Epidermal melanocyte (primary cell): ENCODE measurements around the gene RASSF1.

Experiments used
- DNase-seq: peaks from one replicate; pipeline ENCODE4 v3.0.0; 2011; ENCODE audit warnings: low spot score; ENCODE audit not compliant: insufficient read length

Gene RASSF1

DNA sequence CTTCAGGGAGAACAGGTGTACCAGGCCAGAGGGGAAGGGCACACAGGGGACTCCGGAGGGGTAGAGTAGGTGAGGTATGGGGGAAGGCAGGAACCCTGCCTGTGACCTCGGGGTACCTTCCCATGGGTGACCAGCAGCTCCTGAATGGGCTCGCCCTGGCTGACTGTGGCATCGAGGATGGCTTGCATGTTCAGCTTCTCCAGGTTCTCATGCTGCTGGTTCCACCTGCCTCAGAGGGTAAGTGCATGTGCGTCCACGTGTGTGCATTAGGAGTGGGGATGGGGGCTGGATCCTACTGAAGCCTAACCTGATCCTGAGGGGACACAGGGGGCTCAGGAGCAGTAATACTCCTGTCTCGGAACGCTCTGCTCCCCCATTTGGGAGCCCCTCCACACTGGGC is 4.4 kb upstream of the RASSF1 start:
- no peak for DNase-seq

- DNase-seq: no peak
Observed at GRCh38 chr3:50342813-50343633, 2.4 kb upstream of the RASSF1 start.

DNA sequence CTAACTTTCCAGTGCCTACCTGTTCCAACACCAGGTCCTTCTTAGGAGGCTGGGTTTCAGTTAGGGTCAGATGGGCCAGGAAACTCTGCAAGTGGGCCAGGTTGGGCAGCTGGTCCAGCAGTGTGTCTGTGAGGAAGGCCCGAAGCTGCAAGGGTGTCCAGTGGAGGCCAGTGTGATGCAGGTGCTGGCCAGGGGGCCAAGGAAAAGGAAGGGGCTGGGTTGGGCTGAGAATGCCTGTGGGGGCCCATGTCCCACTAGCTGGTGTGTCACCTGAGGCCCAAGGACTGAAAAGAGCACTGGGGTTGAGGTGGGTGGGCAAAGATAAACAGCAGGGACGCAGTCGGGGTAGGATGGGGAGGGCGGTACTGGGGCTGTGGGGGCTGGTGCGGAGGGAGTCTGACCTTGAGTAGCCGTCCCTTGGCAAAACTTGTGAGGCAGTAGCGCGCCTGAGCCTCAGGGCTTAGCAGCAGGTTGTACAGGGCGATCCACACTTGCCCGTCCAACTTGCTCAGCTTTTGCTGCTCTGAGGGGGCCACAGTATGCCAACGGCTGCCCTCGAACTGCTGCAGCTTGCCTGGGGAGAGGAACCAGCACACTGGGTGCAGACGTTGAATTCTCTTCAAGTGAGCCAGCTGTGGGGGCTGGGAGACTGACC is 1.5 kb upstream of the RASSF1 start:
- no peak for DNase-seq

GRCh38 chr3:50341537-50341936 is 901 bp upstream of the RASSF1 start:
- no peak for DNase-seq

DNA sequence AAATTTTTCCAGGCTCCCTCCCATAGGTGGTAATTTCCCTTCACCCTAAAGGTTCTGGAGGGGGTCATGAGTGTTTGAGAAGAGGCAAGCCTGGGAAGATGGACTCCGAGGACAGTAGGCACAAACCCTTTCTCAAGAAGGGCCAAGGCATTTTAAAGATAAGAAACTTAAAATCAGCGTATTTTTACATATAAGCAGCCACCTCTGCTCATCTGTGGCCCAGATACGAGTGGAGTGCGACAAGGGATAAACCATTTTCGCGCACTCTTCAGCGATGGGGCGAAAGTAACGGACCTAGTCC is 539 bp downstream of the RASSF1 start:
- DNase-seq: no peak

- DNase-seq: no peak
Observed at GRCh38 chr3:50339485-50340146, 1.0 kb downstream of the RASSF1 start.

DNA sequence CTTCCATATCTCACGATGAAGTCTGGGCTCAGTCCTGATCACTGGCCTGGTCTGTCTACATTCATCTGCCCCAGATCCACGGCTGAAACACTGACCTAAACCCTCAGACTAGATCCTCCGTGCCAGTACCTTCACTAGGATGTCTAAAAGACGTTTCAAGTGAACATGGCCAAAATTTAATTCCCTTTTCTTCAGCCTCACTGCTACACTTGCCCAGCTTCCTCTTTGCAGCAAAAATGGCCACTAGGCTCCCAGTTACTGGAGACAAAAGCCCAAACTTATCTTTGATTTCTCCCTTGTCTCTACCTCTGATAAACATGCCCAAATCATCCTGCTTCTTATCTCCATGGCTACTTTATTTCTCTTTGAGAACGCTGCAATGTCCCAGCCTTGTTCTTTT is 1.7 kb downstream of the RASSF1 start:
- DNase-seq: no peak

DNA sequence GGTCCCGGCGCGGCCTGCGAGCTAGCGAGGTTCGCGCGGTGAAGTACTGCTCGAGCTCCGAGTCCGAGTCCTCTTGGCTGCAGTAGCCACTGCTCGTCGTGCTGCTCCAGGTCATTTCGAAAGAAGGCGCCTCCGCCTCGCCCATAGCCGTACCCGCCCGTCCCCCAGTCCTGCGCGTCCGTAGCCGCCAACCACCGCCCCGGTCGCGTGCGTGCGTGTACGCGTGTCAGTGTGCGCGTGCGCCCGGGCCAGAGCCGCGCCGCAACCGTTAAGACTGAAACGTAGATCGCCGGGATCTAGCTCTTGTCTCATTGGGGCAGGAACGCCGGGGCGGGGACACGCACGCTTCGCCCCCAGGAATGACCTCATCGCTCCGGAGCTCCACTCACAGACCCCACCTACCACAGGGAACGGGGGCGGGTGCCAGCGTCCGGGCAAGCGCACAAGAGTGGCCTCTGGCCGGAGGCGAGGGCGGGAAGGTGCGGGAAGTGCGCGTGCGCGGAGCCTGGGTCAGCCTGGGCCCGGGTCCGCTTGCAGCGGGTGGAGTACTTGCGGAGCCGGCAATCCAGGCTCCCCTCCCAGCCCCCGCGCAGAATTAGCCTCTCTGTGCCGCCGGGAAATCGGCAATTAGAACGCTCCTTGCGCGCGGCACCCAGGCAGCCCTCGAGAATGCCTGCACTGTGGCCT is 3.3 kb downstream of the RASSF1 start:
- peak; percentile 99 for DNase-seq

DNA sequence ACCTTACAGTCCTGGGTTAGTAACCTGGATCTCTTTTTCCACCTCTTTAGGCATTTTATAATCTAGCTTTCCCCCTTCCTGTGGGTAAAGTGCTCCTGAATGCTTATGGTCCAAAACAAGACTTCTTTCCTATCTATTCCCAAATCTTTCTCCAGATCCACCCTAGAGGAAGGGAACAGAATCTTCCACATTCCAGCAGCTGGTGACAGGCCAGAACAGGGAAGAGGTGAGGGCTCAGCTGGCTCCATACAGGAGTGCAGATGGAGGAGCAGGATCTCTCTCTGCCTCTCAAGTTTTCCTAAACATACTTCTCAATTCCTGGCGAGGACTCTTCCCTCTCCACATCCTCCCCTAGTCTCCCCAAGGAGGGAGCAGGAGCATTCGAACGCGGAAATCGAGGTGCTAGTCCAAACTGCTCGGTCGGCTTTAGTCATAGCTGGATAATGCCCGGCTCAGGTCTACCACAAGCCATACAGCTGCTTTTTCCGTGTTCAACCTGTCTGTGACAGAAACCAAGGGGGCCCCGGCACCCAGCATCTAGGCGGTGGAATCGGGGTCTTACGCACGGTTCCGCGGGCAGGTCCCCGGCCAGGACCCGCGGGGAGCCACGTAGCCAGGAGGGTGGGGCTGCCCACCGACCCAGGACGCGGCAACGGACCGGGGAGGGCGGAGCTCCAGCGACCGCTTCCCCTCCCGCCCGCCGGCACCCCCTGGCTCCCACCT is 4.0 kb downstream of the RASSF1 start:
- DNase-seq: no peak

GRCh38 chr3:50334339-50335075 is 6.1 kb downstream of the RASSF1 start:
- no peak for DNase-seq

DNA sequence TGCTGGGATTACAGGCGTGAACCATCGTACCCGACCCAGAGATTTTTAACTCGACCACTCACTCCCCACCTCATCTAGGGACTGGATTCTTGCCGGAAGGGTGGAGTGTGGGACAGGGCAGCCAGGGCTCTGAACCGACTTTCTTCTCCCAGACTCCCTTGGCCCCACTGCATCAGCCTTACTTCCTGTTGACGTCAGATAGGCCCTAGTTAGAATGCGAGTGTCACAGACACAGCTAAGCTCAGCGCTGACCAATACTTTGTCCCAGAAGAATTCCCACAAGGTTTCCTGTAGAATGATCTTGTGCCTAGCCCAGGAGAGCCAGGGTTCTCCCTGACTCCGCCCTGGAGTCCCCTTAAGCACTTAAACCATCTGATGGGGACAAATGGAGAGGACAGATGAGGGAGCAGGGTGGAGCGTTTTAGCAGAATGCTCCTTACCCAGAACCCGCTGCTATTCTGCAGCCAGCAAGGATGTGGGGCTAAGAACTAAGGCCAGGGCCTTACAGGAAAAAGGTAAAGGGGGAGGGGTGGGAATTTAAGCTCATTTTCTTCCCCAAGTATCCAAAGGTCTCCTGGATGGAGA is 6.8 kb downstream of the RASSF1 start:
- no peak for DNase-seq

- DNase-seq: no peak
Observed at GRCh38 chr3:50331364-50331907, 9.2 kb downstream of the RASSF1 start.

DNA sequence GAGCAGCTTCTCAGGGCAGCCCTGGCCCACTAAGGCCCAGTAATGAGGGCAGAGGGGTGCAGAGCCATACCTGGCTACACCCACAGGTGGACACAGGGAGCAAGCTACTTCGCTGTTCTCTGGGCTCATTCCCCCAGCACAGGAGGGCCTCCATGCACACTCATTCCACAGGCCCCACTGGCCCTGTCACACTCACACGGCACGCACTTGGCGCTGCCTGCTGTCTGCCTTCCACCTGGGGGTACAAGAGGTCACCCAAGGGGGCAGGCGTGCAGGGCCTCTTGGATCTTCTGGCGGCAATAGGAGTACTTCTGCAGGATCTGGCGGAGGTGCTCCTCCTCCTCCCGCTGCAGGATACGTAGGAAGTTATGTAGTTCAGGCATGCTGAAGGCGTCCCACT is 10.3 kb downstream of the RASSF1 start:
- no peak for DNase-seq

- DNase-seq: peak; percentile 99
Observed at GRCh38 chr3:50327943-50328691, 12.5 kb downstream of the RASSF1 start, which contains the start of gene TUSC2. TUSC2 (minus strand) TSS chr3:50328223; CDS start chr3:50328099, 124 bp downstream.

- no peak for DNase-seq
Observed at GRCh38 chr3:50327129-50327528, 13.5 kb downstream of the RASSF1 start.

- no peak for DNase-seq
Observed at GRCh38 chr3:50326182-50326541, 14.5 kb downstream of the RASSF1 start.

GRCh38 chr3:50325497-50326181 is 15.0 kb downstream of the RASSF1 start:
- DNase-seq: no peak

- DNase-seq: no peak
Observed at GRCh38 chr3:50325113-50325480, 15.5 kb downstream of the RASSF1 start.
